ENCODE measurements around the gene HSPB6. TPM values are rescaled to one million over a fixed set of nuclear protein-coding genes. Genes with fewer than 3 reads are reported as not detected.

Gene HSPB6
- polyA plus RNA-seq, 1 of the 3 experiments (the other 2 are of a cell fraction) = 0.43 TPM

DNA sequence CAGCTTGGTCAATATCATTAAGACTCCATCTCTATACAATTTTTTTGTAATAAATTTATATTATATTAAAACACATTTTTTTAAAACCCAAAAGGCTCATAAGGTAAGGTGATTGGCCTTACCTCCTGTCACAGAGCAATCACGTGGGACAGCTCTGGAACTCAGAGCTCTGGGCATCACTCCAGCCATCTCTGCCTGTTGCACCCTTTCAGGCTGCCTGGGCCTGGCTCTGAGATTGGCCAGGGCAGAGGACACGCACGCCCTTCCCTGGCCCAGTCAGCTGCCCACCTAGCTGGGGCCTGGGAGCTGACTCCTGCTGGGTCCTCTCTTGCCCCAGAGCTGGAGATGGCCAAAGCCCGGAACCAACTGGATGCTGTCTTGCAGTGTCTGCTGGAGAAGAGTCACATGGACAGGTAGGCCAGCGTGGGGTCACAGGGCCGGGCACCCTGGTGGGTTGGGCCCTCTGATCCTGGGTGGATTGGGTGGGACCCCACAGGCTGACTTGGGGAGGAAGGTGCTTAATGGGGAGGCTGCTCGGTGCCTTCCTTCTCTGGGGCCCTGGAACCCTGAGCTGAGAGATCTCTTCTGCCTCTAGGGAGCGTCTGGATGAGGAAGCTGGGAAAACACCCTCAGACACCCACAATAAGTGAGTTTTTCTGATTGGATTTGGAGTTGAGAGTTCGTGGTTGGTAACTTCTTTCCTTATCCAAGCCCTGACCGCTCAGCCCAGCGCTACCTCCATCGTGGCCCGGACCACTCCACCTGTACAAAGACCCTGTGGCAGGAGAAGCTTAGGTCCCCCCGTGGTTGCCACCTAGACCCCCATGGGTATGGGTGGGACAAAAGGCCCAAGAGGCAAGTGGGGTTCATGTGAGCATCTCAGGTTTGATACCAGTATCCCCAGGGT, 4.7 kb downstream of the HSPB6 start:
- TF ChIP-seq USF2 (IDR thresholded peaks at IDR 0.05; ENCODE audit: borderline replicate concordance, low read depth, low read length) (no peak), NRF1 (IDR thresholded peaks at IDR 0.05; ENCODE audit: low read depth, low read length) (no peak), RXRA (IDR thresholded peaks at IDR 0.05; ENCODE audit: borderline replicate concordance, low read depth) (no peak), MEF2A (IDR thresholded peaks at IDR 0.05; ENCODE audit: borderline replicate concordance, low read depth) (no peak), RCOR1 (IDR thresholded peaks at IDR 0.05; ENCODE audit: low read length) (no peak), TEAD4 (IDR thresholded peaks at IDR 0.05; ENCODE audit: borderline replicate concordance, insufficient read depth) (no peak), CTCF (IDR thresholded peaks at IDR 0.05) (no peak), PBX3 (IDR thresholded peaks at IDR 0.05) (no peak), ZBTB33 (IDR thresholded peaks at IDR 0.05; ENCODE audit: borderline replicate concordance, low read depth) (no peak), EZH2phosphoT487 (IDR thresholded peaks at IDR 0.05; ENCODE audit: borderline replicate concordance, low read depth) (no peak), SMC3 (IDR thresholded peaks at IDR 0.05; ENCODE audit: low read depth, low read length) (no peak), FOXM1 (IDR thresholded peaks at IDR 0.05; ENCODE audit: low read depth) (no peak), TAF1 (IDR thresholded peaks at IDR 0.05; ENCODE audit: borderline replicate concordance, low read depth, low read length) (no peak), EP300 (IDR thresholded peaks at IDR 0.05; ENCODE audit: borderline replicate concordance in 1 of 2, low read depth in 1 of 2, low read length in 1 of 2) (no peak), IRF3 (IDR thresholded peaks at IDR 0.05; ENCODE audit: low read depth, low read length) (no peak), NFIC (IDR thresholded peaks at IDR 0.05; ENCODE audit: borderline replicate concordance) (no peak)
- H3K4me1 ChIP-seq (ENCODE audit: control insufficient read depth in 1 of 2, insufficient read depth in 2 of 2, low read depth in 1 of 2, low read length in 1 of 2) = peaks cover 9 to 11% of the 10 kb centered on the region in 2 experiments; a peak in 3 of 4 replicates
- H3K79me2 ChIP-seq (ENCODE audit: insufficient read depth) = peaks cover 35% of the 10 kb centered on the region
- no peak overlapping the region for H2AFZ ChIP-seq (ENCODE audit: low read depth)
- peaks cover 11 to 32% of the 10 kb centered on the region in 2 experiments for H3K36me3 ChIP-seq (replicated peaks in 1 of 2; ENCODE audit: control insufficient read depth in 1 of 2, insufficient read depth in 2 of 2, low read length in 1 of 2)
- CTCF ChIA-PET = interaction anchor here (1.8 kb wide), 1 partner anchor 68 kb away, joined by 6 read pairs; no protein-coding TSS in a partner anchor
- WGBS (ENCODE audit: low lambda C conversion rate) = 95% methylated on average over 12 of the region's 14 CpGs
- DNase-seq = no peak
- H3K27me3 ChIP-seq (ENCODE audit: insufficient read depth) = no peaks in the 10 kb centered on the region
- POLR2A ChIA-PET = no interaction called here
- no peaks in the 10 kb centered on the region for H3K9me3 ChIP-seq
- H3K4me3 ChIP-seq (ENCODE audit: low read depth in 2 of 2, low read length in 1 of 2) = no peak overlapping the region
- no peaks in the 10 kb centered on the region for H3K9me2 ChIP-seq
- H3K9ac ChIP-seq = no peak overlapping the region
- H3K4me2 ChIP-seq = no peak overlapping the region
- H3F3A ChIP-seq (replicated peaks; ENCODE audit: insufficient read depth) = peaks cover 11% of the 10 kb centered on the region
- H4K20me1 ChIP-seq (ENCODE audit: insufficient read depth) = no peaks in the 10 kb centered on the region
- no peak overlapping the region for H3K27ac ChIP-seq (ENCODE audit: low read depth in 2 of 2, low read length in 1 of 2)

All from SK-N-SH (cell line).